ENCODE data around the gene EPN2. TPM values are rescaled to one million over a fixed set of nuclear protein-coding genes. Genes with fewer than 3 reads are reported as not detected.
"Not testable (repeated sequence)": the region's sequence is repeated elsewhere in the genome, so short reads cannot be mapped to it uniquely, and the experiment has no call there.

Gene EPN2
- polyA plus RNA-seq, 1 donor (not counting 4 experiments of a cell fraction or from before 2014, with no cell fraction given), result 30.2 TPM

DNA sequence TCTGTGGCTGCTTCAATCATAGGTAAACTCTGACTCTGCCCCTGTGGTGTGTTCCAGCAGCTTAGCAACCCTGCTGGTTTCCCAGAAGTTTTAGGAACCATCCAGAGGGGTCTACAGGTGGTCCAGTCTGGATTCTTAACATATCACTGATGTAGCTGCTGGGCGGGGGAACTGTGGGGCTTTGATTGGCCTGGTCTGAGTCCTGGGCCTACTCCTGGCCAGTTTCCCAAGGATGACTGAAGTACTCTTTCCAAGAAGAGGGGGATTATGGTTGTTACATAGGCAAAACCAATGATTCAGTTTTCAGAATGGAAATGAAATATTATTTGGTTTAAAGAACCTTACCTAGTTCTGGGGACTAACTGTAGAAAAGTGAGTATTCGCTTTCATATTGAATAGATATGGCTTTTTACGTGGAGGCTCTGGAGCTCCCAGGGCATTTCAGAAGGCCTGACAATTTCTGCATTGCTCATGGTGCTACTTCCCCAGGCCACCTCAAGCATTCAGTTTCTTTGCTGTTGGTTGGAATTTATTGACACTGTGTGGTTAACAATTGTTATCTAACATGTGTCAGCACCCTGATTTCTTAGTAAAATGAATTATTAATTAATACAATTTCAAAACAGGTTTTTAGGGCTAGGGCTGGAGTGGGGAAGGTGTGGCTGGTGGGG lies 38.4 kb downstream of the EPN2 start:
- dilution Hi-C loops (cut with MboI; ENCODE audit: extremely low pct_ligation_motif_present, low sequenced_read_pairs), result no loop called here
- DNase-seq (ENCODE audit: low read depth, low spot score) (no peak), FAIRE-seq (no peak)
- Histone ChIP-seq H3K79me2 (ENCODE audit: control insufficient read depth, insufficient read depth, low read length) (peaks cover 27% of the 10 kb centered on the region), H3K27me3 (ENCODE audit: control insufficient read depth, extremely low read depth, insufficient read depth, low read length) (no peaks in the 10 kb centered on the region), H4K20me1 (ENCODE audit: control insufficient read depth, extremely low read depth, insufficient read depth, low read length) (peaks cover 4% of the 10 kb centered on the region), H3K27ac (ENCODE audit: control insufficient read depth, insufficient read depth, low read length) (no peak overlapping the region), H3K4me3 (ENCODE audit: control insufficient read depth in 2 of 3, extremely low read depth in 1 of 3, insufficient read depth in 2 of 3, low read depth in 1 of 3, low read length in 3 of 3) (no peak overlapping the region), H2AFZ (ENCODE audit: control insufficient read depth, low read length) (no peak overlapping the region), H3K9me3 (ENCODE audit: control insufficient read depth, low read depth, low read length) (no peaks in the 10 kb centered on the region), H3K9ac (ENCODE audit: control insufficient read depth, extremely low read depth, insufficient read depth, low read length) (no peak overlapping the region), H3K4me1 (ENCODE audit: control insufficient read depth, extremely low read depth, insufficient read depth, low read length) (no peaks in the 10 kb centered on the region), H3K4me2 (ENCODE audit: control insufficient read depth, extremely low read depth, insufficient read depth, low read depth, low read length) (no peak overlapping the region), H3K36me3 (ENCODE audit: control insufficient read depth in 2 of 2, extremely low read depth in 1 of 2, insufficient read depth in 2 of 2, low read length in 2 of 2) (peaks cover 1 to 11% of the 10 kb centered on the region in 2 experiments), H3K9me1 (ENCODE audit: control insufficient read depth, extremely low read depth, insufficient read depth, low read length) (peaks cover 4% of the 10 kb centered on the region)
- TF ChIP-seq, protein P1, sequence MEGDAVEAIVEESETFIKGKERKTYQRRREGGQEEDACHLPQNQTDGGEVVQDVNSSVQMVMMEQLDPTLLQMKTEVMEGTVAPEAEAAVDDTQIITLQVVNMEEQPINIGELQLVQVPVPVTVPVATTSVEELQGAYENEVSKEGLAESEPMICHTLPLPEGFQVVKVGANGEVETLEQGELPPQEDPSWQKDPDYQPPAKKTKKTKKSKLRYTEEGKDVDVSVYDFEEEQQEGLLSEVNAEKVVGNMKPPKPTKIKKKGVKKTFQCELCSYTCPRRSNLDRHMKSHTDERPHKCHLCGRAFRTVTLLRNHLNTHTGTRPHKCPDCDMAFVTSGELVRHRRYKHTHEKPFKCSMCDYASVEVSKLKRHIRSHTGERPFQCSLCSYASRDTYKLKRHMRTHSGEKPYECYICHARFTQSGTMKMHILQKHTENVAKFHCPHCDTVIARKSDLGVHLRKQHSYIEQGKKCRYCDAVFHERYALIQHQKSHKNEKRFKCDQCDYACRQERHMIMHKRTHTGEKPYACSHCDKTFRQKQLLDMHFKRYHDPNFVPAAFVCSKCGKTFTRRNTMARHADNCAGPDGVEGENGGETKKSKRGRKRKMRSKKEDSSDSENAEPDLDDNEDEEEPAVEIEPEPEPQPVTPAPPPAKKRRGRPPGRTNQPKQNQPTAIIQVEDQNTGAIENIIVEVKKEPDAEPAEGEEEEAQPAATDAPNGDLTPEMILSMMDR (optimal IDR thresholded peaks at IDR 0.05 in 1 of 3, IDR thresholded peaks at IDR 0.05 in 1 of 3, conservative IDR thresholded peaks at IDR 0.05 in 1 of 3; ENCODE audit: extremely low read depth in 1 of 3, insufficient read depth in 2 of 3, low read length in 3 of 3), result no peak
- TF ChIP-seq EZH2 (IDR thresholded peaks at IDR 0.05; ENCODE audit: low read length), result no peak

DNA sequence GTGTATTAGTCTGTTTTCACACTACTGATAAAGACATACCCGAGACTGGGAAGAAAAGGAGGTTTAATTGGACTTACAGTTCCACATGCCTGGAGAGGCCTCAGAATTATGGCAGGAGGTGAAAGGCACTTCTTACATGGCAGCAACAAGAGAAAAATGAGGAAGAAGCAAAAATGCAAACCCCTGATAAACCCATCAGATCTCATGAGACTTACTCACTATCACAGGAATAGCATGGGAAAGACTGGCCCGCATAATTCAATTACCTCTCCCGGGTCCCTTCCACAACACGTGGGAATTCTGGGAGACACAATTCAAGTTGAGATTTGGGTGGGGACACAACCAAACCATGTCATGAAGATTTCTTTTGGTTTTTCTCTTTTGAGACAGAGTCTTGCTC lies 41.1 kb downstream of the EPN2 start:
- dilution Hi-C loops (cut with MboI; ENCODE audit: extremely low pct_ligation_motif_present, low sequenced_read_pairs); DNase-seq (ENCODE audit: low read depth, low spot score); H2AFZ ChIP-seq (ENCODE audit: control insufficient read depth, low read length); H4K20me1 ChIP-seq (ENCODE audit: control insufficient read depth, extremely low read depth, insufficient read depth, low read length); H3K4me3 ChIP-seq (ENCODE audit: control insufficient read depth in 2 of 3, extremely low read depth in 1 of 3, insufficient read depth in 2 of 3, low read depth in 1 of 3, low read length in 3 of 3); H3K27ac ChIP-seq (ENCODE audit: control insufficient read depth, insufficient read depth, low read length); H3K9me3 ChIP-seq (ENCODE audit: control insufficient read depth, low read depth, low read length); H3K9ac ChIP-seq (ENCODE audit: control insufficient read depth, extremely low read depth, insufficient read depth, low read length); H3K27me3 ChIP-seq (ENCODE audit: control insufficient read depth, extremely low read depth, insufficient read depth, low read length); H3K9me1 ChIP-seq (ENCODE audit: control insufficient read depth, extremely low read depth, insufficient read depth, low read length); H3K4me2 ChIP-seq (ENCODE audit: control insufficient read depth, extremely low read depth, insufficient read depth, low read depth, low read length); FAIRE-seq; H3K4me1 ChIP-seq (ENCODE audit: control insufficient read depth, extremely low read depth, insufficient read depth, low read length): not testable (repeated sequence)
- Histone ChIP-seq H3K36me3 (ENCODE audit: control insufficient read depth in 2 of 2, extremely low read depth in 1 of 2, insufficient read depth in 2 of 2, low read length in 2 of 2) (peaks cover 9 to 13% of the 10 kb centered on the region in 2 experiments), H3K79me2 (ENCODE audit: control insufficient read depth, insufficient read depth, low read length) (peaks cover 16% of the 10 kb centered on the region)

DNA sequence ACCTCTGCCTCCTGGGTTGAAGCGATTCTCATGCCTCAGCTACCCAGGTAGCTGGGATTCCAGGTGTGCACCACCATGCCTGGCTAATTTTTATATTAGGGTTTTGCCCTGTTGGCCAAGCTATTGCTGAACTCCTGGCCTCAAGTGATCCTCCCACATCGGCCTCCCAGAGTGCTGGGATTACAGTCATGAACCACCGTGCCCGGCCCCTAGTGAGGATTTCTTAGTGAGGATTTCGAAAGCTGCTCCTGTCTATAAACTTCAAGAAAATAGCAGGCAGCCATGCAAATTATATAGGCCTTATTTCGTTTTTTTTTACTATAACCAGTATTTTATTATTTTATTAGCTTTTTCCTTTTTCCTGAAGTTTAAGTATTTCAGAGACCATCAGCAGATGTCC lies 41.6 kb downstream of the EPN2 start:
- peaks cover 3% of the 10 kb centered on the region for H4K20me1 ChIP-seq (ENCODE audit: control insufficient read depth, extremely low read depth, insufficient read depth, low read length)
- no peak overlapping the region for H3K27ac ChIP-seq (ENCODE audit: control insufficient read depth, insufficient read depth, low read length)
- no peak for FAIRE-seq

More for the DNA sequence above, 41.6 kb downstream of the EPN2 start:
- no peaks in the 10 kb centered on the region for H3K27me3 ChIP-seq (ENCODE audit: control insufficient read depth, extremely low read depth, insufficient read depth, low read length)
- no peak overlapping the region for H2AFZ ChIP-seq (ENCODE audit: control insufficient read depth, low read length)
- no peak overlapping the region for H3K4me2 ChIP-seq (ENCODE audit: control insufficient read depth, extremely low read depth, insufficient read depth, low read depth, low read length)
- no peak overlapping the region for H3K9ac ChIP-seq (ENCODE audit: control insufficient read depth, extremely low read depth, insufficient read depth, low read length)
- H3K9me3 ChIP-seq (ENCODE audit: control insufficient read depth, low read depth, low read length), result no peaks in the 10 kb centered on the region
- dilution Hi-C loops (cut with MboI; ENCODE audit: extremely low pct_ligation_motif_present, low sequenced_read_pairs), result no loop called here
- peaks cover 4% of the 10 kb centered on the region for H3K9me1 ChIP-seq (ENCODE audit: control insufficient read depth, extremely low read depth, insufficient read depth, low read length)
- no peak overlapping the region for H3K4me3 ChIP-seq (ENCODE audit: control insufficient read depth in 2 of 3, extremely low read depth in 1 of 3, insufficient read depth in 2 of 3, low read depth in 1 of 3, low read length in 3 of 3)
- no peaks in the 10 kb centered on the region for H3K4me1 ChIP-seq (ENCODE audit: control insufficient read depth, extremely low read depth, insufficient read depth, low read length)
- DNase-seq (ENCODE audit: low read depth, low spot score), result no peak
- TF ChIP-seq EZH2 (IDR thresholded peaks at IDR 0.05; ENCODE audit: low read length), result no peak
- TF ChIP-seq, protein P1 (optimal IDR thresholded peaks at IDR 0.05 in 1 of 3, IDR thresholded peaks at IDR 0.05 in 1 of 3, conservative IDR thresholded peaks at IDR 0.05 in 1 of 3; ENCODE audit: extremely low read depth in 1 of 3, insufficient read depth in 2 of 3, low read length in 3 of 3), result no peak
- peaks cover 9 to 13% of the 10 kb centered on the region in 2 experiments for H3K36me3 ChIP-seq (ENCODE audit: control insufficient read depth in 2 of 2, extremely low read depth in 1 of 2, insufficient read depth in 2 of 2, low read length in 2 of 2)
- H3K79me2 ChIP-seq (ENCODE audit: control insufficient read depth, insufficient read depth, low read length), result peaks cover 15% of the 10 kb centered on the region

All from keratinocyte (primary cell).